ENCODE measurements around the gene SPDYC. TPM values are rescaled to one million over a fixed set of nuclear protein-coding genes. Genes with fewer than 3 reads are reported as not detected.
A peak's percentile ranks its signal among the peaks of the same experiment; 100 is the strongest.

The SPDYC gene
- total and polyA plus RNA-seq, 2 donors from 2014 or later: 0.43 TPM; not detected in 1

DNA sequence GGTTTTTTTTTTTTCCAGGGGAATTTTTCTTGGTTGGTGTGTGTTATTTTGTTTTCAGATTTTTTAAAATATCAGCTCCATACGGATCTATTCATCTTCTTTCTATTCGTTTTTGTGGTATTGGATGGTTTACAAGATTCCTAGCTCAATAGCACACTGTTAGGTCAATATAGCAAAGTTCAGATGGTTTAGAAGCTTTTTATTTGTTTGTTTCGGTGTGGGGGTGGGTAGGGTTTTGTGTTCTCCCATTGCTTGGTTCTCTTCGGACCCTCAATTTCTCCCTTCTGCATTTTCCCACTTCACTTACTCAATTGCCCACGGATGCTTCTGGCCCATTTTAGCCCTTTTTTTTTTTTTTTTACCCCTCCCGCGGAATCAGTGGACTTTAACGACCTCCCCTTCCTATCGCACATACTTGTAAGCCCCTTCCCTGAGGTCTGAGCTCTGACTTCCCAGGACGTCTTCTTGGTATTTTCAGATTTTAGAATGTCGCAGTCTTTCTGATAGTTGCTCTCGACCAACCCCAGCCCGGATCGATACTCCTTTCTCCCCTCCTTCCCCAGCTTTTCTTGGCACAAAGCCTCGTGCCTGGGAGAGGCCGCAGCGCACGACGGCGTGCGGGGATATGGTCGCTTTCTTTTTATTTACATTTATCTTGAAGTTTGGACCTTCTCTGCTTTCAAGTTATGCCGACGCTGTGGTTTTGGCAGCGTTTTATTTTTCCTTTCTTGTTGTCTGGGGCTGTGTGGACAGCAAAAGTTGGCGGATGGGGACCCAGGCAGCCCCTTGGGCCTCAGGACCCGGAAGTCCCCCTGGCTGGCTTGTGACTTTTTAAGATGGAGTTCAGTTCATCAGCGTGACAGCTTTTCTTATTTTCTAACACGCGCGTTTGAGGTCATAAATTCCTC lies 4.4 kb upstream of the SPDYC start:
- Histone ChIP-seq H3K27me3 (ENCODE audit: control insufficient read depth, insufficient read depth, low read length) (no peaks in the 10 kb centered on the region), H3K9me3 (ENCODE audit: control insufficient read depth in 2 of 3, insufficient read depth in 1 of 3, low read length in 3 of 3) (no peaks in the 10 kb centered on the region), H3K4me3 (ENCODE audit: low read length in 3 of 3) (peak overlapping the region; percentile 0 to 47 (median 41)), H3K27ac (ENCODE audit: low read depth in 2 of 2, low read length in 2 of 2) (peak overlapping the region in 1 of 2 donors; percentile 69), H3K9ac (ENCODE audit: low read length in 3 of 3) (no peak overlapping the region), H3K4me1 (ENCODE audit: control insufficient read depth in 2 of 3, insufficient read depth in 2 of 3, low read depth in 1 of 3, low read length in 3 of 3) (peaks cover 0 to 2% (median 0%) of the 10 kb centered on the region in 3 donors), H3K36me3 (ENCODE audit: control insufficient read depth in 2 of 3, insufficient read depth in 3 of 3, low read length in 3 of 3) (no peaks in the 10 kb centered on the region)
- TF ChIP-seq, protein P1, sequence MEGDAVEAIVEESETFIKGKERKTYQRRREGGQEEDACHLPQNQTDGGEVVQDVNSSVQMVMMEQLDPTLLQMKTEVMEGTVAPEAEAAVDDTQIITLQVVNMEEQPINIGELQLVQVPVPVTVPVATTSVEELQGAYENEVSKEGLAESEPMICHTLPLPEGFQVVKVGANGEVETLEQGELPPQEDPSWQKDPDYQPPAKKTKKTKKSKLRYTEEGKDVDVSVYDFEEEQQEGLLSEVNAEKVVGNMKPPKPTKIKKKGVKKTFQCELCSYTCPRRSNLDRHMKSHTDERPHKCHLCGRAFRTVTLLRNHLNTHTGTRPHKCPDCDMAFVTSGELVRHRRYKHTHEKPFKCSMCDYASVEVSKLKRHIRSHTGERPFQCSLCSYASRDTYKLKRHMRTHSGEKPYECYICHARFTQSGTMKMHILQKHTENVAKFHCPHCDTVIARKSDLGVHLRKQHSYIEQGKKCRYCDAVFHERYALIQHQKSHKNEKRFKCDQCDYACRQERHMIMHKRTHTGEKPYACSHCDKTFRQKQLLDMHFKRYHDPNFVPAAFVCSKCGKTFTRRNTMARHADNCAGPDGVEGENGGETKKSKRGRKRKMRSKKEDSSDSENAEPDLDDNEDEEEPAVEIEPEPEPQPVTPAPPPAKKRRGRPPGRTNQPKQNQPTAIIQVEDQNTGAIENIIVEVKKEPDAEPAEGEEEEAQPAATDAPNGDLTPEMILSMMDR (IDR thresholded peaks at IDR 0.05; ENCODE audit: borderline replicate concordance, extremely low read depth, insufficient read depth): no peak
- FAIRE-seq: no peak
- peak in 2 of 5 donors; percentile 62 to 68 for DNase-seq
- intact Hi-C loops (cut with DNase I): no loop called here

DNA sequence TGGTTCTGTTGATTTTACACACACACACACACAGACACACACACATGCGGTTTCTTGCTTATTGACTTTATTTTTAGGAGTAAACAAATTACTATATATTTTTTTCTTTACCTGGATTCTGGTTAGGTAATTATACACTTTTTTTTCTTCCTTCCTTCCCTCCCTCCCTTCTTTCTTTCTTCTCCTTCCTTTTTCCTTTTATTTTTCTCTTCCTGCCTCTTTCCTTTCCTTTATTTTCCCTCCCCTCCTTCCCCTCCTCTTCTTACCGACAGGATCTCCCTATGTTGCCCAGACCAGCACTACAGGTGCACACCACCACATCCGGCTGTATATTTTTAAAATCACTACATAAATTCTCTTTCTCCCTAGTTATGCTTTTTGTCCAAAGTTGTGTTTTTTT lies 3.1 kb upstream of the SPDYC start:
- H3K9me3 ChIP-seq (ENCODE audit: control insufficient read depth in 2 of 3, insufficient read depth in 1 of 3, low read length in 3 of 3): no peaks in the 10 kb centered on the region
- FAIRE-seq (no peak), DNase-seq (no peak)
- H3K27me3 ChIP-seq (ENCODE audit: control insufficient read depth, insufficient read depth, low read length): no peaks in the 10 kb centered on the region
- peaks cover 0 to 2% (median 0%) of the 10 kb centered on the region in 3 donors for H3K4me1 ChIP-seq (ENCODE audit: control insufficient read depth in 2 of 3, insufficient read depth in 2 of 3, low read depth in 1 of 3, low read length in 3 of 3)
- no peak overlapping the region for H3K9ac ChIP-seq (ENCODE audit: low read length in 3 of 3)
- TF ChIP-seq, protein P1 (IDR thresholded peaks at IDR 0.05; ENCODE audit: borderline replicate concordance, extremely low read depth, insufficient read depth): no peak
- no peaks in the 10 kb centered on the region for H3K36me3 ChIP-seq (ENCODE audit: control insufficient read depth in 2 of 3, insufficient read depth in 3 of 3, low read length in 3 of 3)
- H3K27ac ChIP-seq (ENCODE audit: low read depth in 2 of 2, low read length in 2 of 2): no peak overlapping the region
- H3K4me3 ChIP-seq (ENCODE audit: low read length in 3 of 3): no peak overlapping the region
- intact Hi-C loops (cut with DNase I): no loop called here

DNA sequence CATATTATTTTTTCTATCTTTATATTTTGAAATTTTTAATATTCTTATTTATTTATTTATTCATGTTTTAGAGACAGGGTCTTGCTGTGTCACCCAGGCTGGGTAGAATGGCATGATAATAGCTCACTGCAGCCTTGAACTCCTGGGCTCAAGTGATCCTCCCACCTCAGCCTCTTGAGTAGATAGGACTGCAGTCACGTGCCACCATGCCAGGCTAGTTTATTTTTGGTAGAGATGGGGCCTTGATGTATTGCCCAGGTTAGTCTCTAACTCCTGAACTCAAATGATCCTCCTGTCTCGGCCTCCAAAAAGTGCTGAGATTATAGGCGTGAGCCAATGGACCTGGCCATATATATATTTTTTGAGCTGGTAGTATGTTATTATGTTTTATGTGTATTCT lies 2.4 kb upstream of the SPDYC start:
- DNase-seq (peak in 1 of 5 donors; percentile 8), FAIRE-seq (no peak)
- Histone ChIP-seq H3K4me3 (ENCODE audit: low read length in 3 of 3) (no peak overlapping the region), H3K4me1 (ENCODE audit: control insufficient read depth in 2 of 3, insufficient read depth in 2 of 3, low read depth in 1 of 3, low read length in 3 of 3) (peaks cover 0 to 2% (median 0%) of the 10 kb centered on the region in 3 donors), H3K27ac (ENCODE audit: low read depth in 2 of 2, low read length in 2 of 2) (no peak overlapping the region), H3K27me3 (ENCODE audit: control insufficient read depth, insufficient read depth, low read length) (no peaks in the 10 kb centered on the region), H3K9ac (ENCODE audit: low read length in 3 of 3) (no peak overlapping the region), H3K9me3 (ENCODE audit: control insufficient read depth in 2 of 3, insufficient read depth in 1 of 3, low read length in 3 of 3) (no peaks in the 10 kb centered on the region), H3K36me3 (ENCODE audit: control insufficient read depth in 2 of 3, insufficient read depth in 3 of 3, low read length in 3 of 3) (no peaks in the 10 kb centered on the region)
- TF ChIP-seq, protein P1 (IDR thresholded peaks at IDR 0.05; ENCODE audit: borderline replicate concordance, extremely low read depth, insufficient read depth): no peak
- intact Hi-C loops (cut with DNase I): no loop called here

Measured in kidney (tissue), 14 donors.